NCI-H187 (cell line): ENCODE data around the gene RSBN1L.
"Not testable (repeated sequence)": the region's sequence is repeated elsewhere in the genome, so short reads cannot be mapped to it uniquely, and the experiment has no call there.

Experiments
- DNase-seq, 2 experiments: peaks; one replicate each; lab custom pipeline; 2025; lab: John Stamatoyannopoulos, UW

Gene RSBN1L

GRCh38 chr7:77770316-77770715 is 74.1 kb downstream of the RSBN1L start:
- DNase-seq, result no peak

GRCh38 chr7:77771901-77772300 is 75.6 kb downstream of the RSBN1L start:
- no peak for DNase-seq

GRCh38 chr7:77778535-77778934 is 82.3 kb downstream of the RSBN1L start:
- DNase-seq, result no peak

- DNase-seq, result no peak
Observed at GRCh38 chr7:77782383-77782782, 86.1 kb downstream of the RSBN1L start.

GRCh38 chr7:77783111-77783510 is 86.9 kb downstream of the RSBN1L start:
- DNase-seq, result no peak

GRCh38 chr7:77783545-77783944 is 87.3 kb downstream of the RSBN1L start:
- no peak for DNase-seq

GRCh38 chr7:77784426-77784825 is 88.2 kb downstream of the RSBN1L start:
- not testable (repeated sequence) for DNase-seq

- no peak for DNase-seq
Observed at GRCh38 chr7:77786018-77786417, 89.8 kb downstream of the RSBN1L start.

GRCh38 chr7:77786741-77787140 is 90.5 kb downstream of the RSBN1L start:
- no peak for DNase-seq

GRCh38 chr7:77788327-77788902 is 92.2 kb downstream of the RSBN1L start:
- no peak for DNase-seq

- peak; percentile 6 to 36 for DNase-seq
Observed at GRCh38 chr7:77791336-77791735, 95.1 kb downstream of the RSBN1L start.

- DNase-seq, result no peak
Observed at GRCh38 chr7:77791956-77792355, 95.7 kb downstream of the RSBN1L start.

- no peak for DNase-seq
Observed at GRCh38 chr7:77794000-77794399, 97.7 kb downstream of the RSBN1L start.

- DNase-seq, result no peak
Observed at GRCh38 chr7:77796109-77796508, 99.8 kb downstream of the RSBN1L start.

GRCh38 chr7:77796960-77797359 is 100.7 kb downstream of the RSBN1L start:
- DNase-seq, result no peak

- DNase-seq, result peak; percentile 43 to 82
Observed at GRCh38 chr7:77797734-77798393, 101.6 kb downstream of the RSBN1L start.

GRCh38 chr7:77798394-77799077 is 102.3 kb downstream of the RSBN1L start, which contains the start of the genes PHTF2 and TMEM60:
TSS of gene PHTF2 (plus strand) at chr7:77798773.
TSS of gene TMEM60 (minus strand) at chr7:77798434. CDS start at chr7:77794373, 4,061 bp downstream.
- DNase-seq, result peak; percentile 99

GRCh38 chr7:77799078-77799964 is 103.1 kb downstream of the RSBN1L start:
- DNase-seq, result peak in 1 of 2 experiments; percentile 33

- no peak for DNase-seq
Observed at GRCh38 chr7:77800158-77800557, 103.9 kb downstream of the RSBN1L start.

GRCh38 chr7:77800730-77801129 is 104.5 kb downstream of the RSBN1L start:
- no peak for DNase-seq

GRCh38 chr7:77802557-77803405 is 106.5 kb downstream of the RSBN1L start:
- no peak for DNase-seq
